Glutamatergic neuron (in vitro differentiated cells): Measurements from ENCODE around the gene TSC22D2. TPM values are rescaled to one million over a fixed set of nuclear protein-coding genes. Genes with fewer than 3 reads are reported as not detected.
A peak's percentile ranks its signal among the peaks of the same experiment; 100 is the strongest.
"Not testable (repeated sequence)": the region's sequence is repeated elsewhere in the genome, so short reads cannot be mapped to it uniquely, and the experiment has no call there.

ENCODE experiments used
- DNase-seq: peaks from one replicate; pipeline ENCODE4 v3.0.0; 2022
- H3K27ac Mint-ChIP-seq: one replicate; pipeline ENCODE4 v1.8.0; 2020; ENCODE audit warnings: mild to moderate bottlenecking, mixed read lengths, inconsistent platforms; ENCODE audit not compliant: unreplicated experiment
- H3K27me3 Mint-ChIP-seq: one replicate; pipeline ENCODE4 v1.8.0; 2020; ENCODE audit warnings: mild to moderate bottlenecking, moderate library complexity, mixed read lengths, inconsistent platforms; ENCODE audit not compliant: unreplicated experiment
- H3K36me3 Mint-ChIP-seq: one replicate; pipeline ENCODE4 v1.8.0; 2020; ENCODE audit warnings: mild to moderate bottlenecking, mixed read lengths, inconsistent platforms; ENCODE audit not compliant: unreplicated experiment
- H3K4me1 Mint-ChIP-seq: one replicate; pipeline ENCODE4 v1.8.0; 2020; ENCODE audit warnings: mild to moderate bottlenecking, low read depth, mixed read lengths, inconsistent platforms; ENCODE audit not compliant: unreplicated experiment
- H3K4me3 Mint-ChIP-seq: one replicate; pipeline ENCODE4 v1.8.0; 2020; ENCODE audit warnings: mild to moderate bottlenecking, mixed read lengths, inconsistent platforms; ENCODE audit not compliant: unreplicated experiment
- H3K9me3 Mint-ChIP-seq: one replicate; pipeline ENCODE4 v1.8.0; 2020; ENCODE audit warnings: mild to moderate bottlenecking, moderate library complexity, mixed read lengths, inconsistent platforms; ENCODE audit not compliant: unreplicated experiment
- total RNA-seq: library from RNA; stranded (reverse); fragmentation: NEBNext Ultra II Directional; extraction: Animal tissue kit (Norgen Biotek cat#: 25700); gene quantifications from one replicate; pipeline ENCODE4 v1.2.1, GENCODE V29; 2021; ENCODE audit not compliant: unreplicated experiment
- TF ChIP-seq, protein P1 (sequence below): fragments of 200-600 bp; sonication (generic); IDR thresholded peaks from one replicate; pipeline ENCODE4 v1.5.0; 2021; ENCODE audit not compliant: partially characterized antibody, unreplicated experiment

Gene TSC22D2
- total RNA-seq, 1 donor from 2014 or later = 87.3 TPM

DNA sequence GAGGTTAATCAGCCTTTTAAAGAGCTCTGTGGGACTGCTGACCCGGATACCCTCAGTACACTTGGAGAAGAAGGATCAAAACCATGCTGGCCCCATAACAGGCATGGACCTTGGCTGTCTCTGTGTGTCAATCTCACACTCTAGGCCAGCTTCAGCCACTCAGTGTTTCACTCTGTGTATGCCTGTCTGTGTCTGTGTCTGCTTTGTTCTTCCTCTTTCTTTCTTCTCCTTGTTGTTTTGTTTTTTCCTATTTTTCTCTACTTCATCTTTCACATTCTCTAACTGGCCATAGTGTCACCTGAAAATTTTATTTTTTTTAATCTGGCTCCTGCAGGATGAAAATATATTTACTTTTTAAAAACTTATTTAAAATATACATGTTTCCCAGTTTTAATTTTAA is 87.1 kb downstream of the TSC22D2 start:
- TF ChIP-seq, protein P1, sequence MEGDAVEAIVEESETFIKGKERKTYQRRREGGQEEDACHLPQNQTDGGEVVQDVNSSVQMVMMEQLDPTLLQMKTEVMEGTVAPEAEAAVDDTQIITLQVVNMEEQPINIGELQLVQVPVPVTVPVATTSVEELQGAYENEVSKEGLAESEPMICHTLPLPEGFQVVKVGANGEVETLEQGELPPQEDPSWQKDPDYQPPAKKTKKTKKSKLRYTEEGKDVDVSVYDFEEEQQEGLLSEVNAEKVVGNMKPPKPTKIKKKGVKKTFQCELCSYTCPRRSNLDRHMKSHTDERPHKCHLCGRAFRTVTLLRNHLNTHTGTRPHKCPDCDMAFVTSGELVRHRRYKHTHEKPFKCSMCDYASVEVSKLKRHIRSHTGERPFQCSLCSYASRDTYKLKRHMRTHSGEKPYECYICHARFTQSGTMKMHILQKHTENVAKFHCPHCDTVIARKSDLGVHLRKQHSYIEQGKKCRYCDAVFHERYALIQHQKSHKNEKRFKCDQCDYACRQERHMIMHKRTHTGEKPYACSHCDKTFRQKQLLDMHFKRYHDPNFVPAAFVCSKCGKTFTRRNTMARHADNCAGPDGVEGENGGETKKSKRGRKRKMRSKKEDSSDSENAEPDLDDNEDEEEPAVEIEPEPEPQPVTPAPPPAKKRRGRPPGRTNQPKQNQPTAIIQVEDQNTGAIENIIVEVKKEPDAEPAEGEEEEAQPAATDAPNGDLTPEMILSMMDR = no peak
- H3K27me3 Mint-ChIP-seq = no peaks in the 10 kb centered on the region
- no peaks in the 10 kb centered on the region for H3K4me1 Mint-ChIP-seq
- H3K27ac Mint-ChIP-seq = no peak overlapping the region
- no peak for DNase-seq
- H3K36me3 Mint-ChIP-seq = peaks cover 4% of the 10 kb centered on the region
- H3K9me3 Mint-ChIP-seq = peaks cover 2% of the 10 kb centered on the region
- no peak overlapping the region for H3K4me3 Mint-ChIP-seq

DNA sequence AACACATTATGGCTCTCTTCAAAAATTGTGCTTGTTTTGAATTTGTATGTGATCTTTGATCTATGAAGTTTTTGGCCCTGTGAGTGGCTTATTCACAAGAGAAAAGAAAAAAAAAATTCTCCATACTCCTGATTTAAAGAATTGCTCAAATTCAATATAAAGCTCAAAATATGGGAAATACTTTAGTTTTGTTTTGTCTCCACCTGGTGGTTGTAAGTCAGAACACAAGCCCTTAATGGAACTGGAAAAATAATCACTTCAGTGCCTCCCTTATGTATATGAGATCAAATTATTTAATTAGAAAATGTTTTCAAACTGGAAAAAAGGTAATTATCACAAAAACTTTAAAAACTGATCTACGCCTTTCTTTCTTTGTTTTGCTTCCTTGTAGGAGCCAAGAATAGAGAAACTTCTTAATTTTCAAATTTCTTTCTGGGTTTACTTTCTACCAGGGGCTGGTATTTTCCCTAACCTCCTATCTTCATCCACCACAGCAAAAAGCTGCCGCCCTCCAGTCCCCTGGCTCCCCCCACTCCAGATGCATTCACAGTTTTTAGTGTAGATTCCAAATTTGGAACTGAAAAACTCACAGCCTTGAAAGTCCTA is 87.6 kb downstream of the TSC22D2 start:
- no peaks in the 10 kb centered on the region for H3K4me1 Mint-ChIP-seq
- peaks cover 4% of the 10 kb centered on the region for H3K36me3 Mint-ChIP-seq
- H3K27me3 Mint-ChIP-seq = no peaks in the 10 kb centered on the region
- TF ChIP-seq, protein P1 = peak; percentile 86
- DNase-seq = no peak
- no peak overlapping the region for H3K4me3 Mint-ChIP-seq
- no peak overlapping the region for H3K27ac Mint-ChIP-seq
- H3K9me3 Mint-ChIP-seq = peaks cover 2% of the 10 kb centered on the region

DNA sequence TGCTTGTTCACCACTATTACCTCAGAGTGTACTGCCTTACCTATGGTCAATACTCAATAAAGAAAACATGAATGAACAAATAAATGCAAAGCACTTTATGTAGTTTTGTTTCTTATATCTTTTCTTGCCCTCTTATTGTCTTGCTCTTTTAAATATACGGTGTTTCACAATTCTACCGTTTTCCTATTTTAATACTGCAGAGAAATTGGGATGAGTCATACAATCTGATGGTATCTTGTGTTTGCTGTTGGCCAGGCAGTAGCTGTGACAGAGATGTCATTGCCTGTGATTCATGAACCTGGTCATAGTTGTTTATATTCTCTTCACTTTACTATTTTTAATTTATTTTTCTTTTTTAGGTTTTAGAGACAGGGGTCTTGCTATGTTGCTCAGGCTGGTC is 89.9 kb downstream of the TSC22D2 start:
- no peak overlapping the region for H3K4me3 Mint-ChIP-seq

DNA sequence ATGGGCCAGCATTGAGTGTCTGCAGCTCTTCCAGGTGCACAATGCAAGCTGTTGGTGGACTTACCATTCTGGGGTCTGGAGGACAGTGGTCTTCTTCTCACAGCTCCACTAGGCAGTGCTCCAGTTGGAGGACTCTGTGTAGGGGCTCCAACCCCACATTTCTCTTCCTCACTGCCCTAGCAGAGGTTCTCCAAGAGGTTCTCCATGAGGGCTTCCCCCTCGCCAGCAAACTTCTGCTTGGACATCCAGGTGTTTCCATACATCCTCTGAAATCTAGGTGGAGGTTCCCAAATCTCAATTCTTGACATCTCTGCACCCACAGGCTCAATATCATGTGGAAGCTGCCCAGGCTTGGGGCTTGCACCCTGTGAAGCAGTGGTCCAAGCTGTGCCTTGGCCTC is 92.9 kb downstream of the TSC22D2 start:
- not testable (repeated sequence) for H3K27ac Mint-ChIP-seq, H3K4me3 Mint-ChIP-seq, H3K27me3 Mint-ChIP-seq, DNase-seq, H3K4me1 Mint-ChIP-seq, H3K9me3 Mint-ChIP-seq
- H3K36me3 Mint-ChIP-seq = peaks cover 12% of the 10 kb centered on the region

More for the DNA sequence above, 89.9 kb downstream of the TSC22D2 start:
- peaks cover 9% of the 10 kb centered on the region for H3K9me3 Mint-ChIP-seq
- H3K36me3 Mint-ChIP-seq = peaks cover 12% of the 10 kb centered on the region
- TF ChIP-seq, protein P1 = no peak
- DNase-seq = no peak
- no peaks in the 10 kb centered on the region for H3K27me3 Mint-ChIP-seq
- no peaks in the 10 kb centered on the region for H3K4me1 Mint-ChIP-seq
- no peak overlapping the region for H3K27ac Mint-ChIP-seq

- DNase-seq = no peak
- Mint-ChIP-seq H3K36me3 (peaks cover 12% of the 10 kb centered on the region), H3K27me3 (no peaks in the 10 kb centered on the region), H3K4me1 (no peaks in the 10 kb centered on the region), H3K27ac (no peak overlapping the region), H3K4me3 (no peak overlapping the region), H3K9me3 (peaks cover 9% of the 10 kb centered on the region)
- TF ChIP-seq, protein P1 = no peak
Observed at GRCh38 chr3:150503402-150504099, 95.5 kb downstream of the TSC22D2 start.
